ENCODE measurements around the gene P2RX4.
"Not testable (repeated sequence)": the region's sequence is repeated elsewhere in the genome, so short reads cannot be mapped to it uniquely, and the experiment has no call there.

P2RX4 gene

GRCh38 chr12:121196902-121197301 lies 13.0 kb upstream of the P2RX4 start:
- H3K4me3 ChIP-seq, result peak overlapping the region in 2 of 10 experiments; percentile 9 to 31; a peak in 2 of 20 replicates
- peak overlapping the region; percentile 27 to 93 (median 78); a peak in 21 of 22 replicates for H3K4me2 ChIP-seq
- no peaks in the 10 kb centered on the region for H4K20me1 ChIP-seq
- H3K27ac ChIP-seq, result peak overlapping the region in 10 of 11 experiments; percentile 39 to 97 (median 80); a peak in 19 of 22 replicates
- peak overlapping the region in 9 of 11 experiments; percentile 6 to 84 (median 62); a peak in 14 of 22 replicates for H3K9ac ChIP-seq
- TF ChIP-seq Cebpa-rat (IDR thresholded peaks at IDR 0.05), result no peak
- no peaks in the 10 kb centered on the region for H3K36me3 ChIP-seq
- no peaks in the 10 kb centered on the region for H3K9me3 ChIP-seq (replicated peaks in 1 of 11)
- H3K27me3 ChIP-seq, result no peaks in the 10 kb centered on the region
- peaks cover 14 to 70% (median 34%) of the 10 kb centered on the region in 10 experiments; a peak in 19 of 20 replicates for H3K4me1 ChIP-seq

- Histone ChIP-seq H3K36me3 (no peaks in the 10 kb centered on the region), H4K20me1 (no peaks in the 10 kb centered on the region), H3K4me3 (no peak overlapping the region), H3K4me1 (peaks cover 9 to 58% (median 18%) of the 10 kb centered on the region in 10 experiments; a peak in 19 of 20 replicates), H3K4me2 (0 out of 22 replicates have a peak overlapping the region, but pooled peaks of 1 of the 11 experiments have one; percentile 93), H3K9ac (no peak overlapping the region), H3K27me3 (no peaks in the 10 kb centered on the region), H3K27ac (no peak overlapping the region), H3K9me3 (replicated peaks in 1 of 11) (no peaks in the 10 kb centered on the region)
- TF ChIP-seq Cebpa-rat (IDR thresholded peaks at IDR 0.05), result no peak
Observed at GRCh38 chr12:121198949-121199348, 11.0 kb upstream of the P2RX4 start.

- not testable (repeated sequence) for H4K20me1 ChIP-seq; H3K36me3 ChIP-seq; H3K4me3 ChIP-seq; H3K27ac ChIP-seq; H3K9me3 ChIP-seq (replicated peaks in 1 of 11); H3K9ac ChIP-seq; H3K27me3 ChIP-seq; H3K4me2 ChIP-seq
- peaks cover 10 to 55% (median 22%) of the 10 kb centered on the region in 10 experiments; a peak in 19 of 20 replicates for H3K4me1 ChIP-seq
Observed at GRCh38 chr12:121201140-121201539, 8.8 kb upstream of the P2RX4 start.

GRCh38 chr12:121202407-121203355 lies 7.2 kb upstream of the P2RX4 start:
- no peak overlapping the region for H3K4me3 ChIP-seq
- H3K36me3 ChIP-seq, result no peaks in the 10 kb centered on the region
- no peak for TF ChIP-seq Cebpa-rat (IDR thresholded peaks at IDR 0.05)
- no peak overlapping the region; a peak in 1 of 22 replicates for H3K27ac ChIP-seq
- peak overlapping the region in 1 of 11 experiments; percentile 39; a peak in 2 of 22 replicates for H3K4me2 ChIP-seq
- H3K4me1 ChIP-seq, result peaks cover 0 to 41% (median 8%) of the 10 kb centered on the region in 10 experiments; a peak in 12 of 20 replicates
- H3K27me3 ChIP-seq, result no peaks in the 10 kb centered on the region
- no peaks in the 10 kb centered on the region for H3K9me3 ChIP-seq (replicated peaks in 1 of 11)
- H4K20me1 ChIP-seq, result no peaks in the 10 kb centered on the region
- H3K9ac ChIP-seq, result peak overlapping the region in 1 of 11 experiments; percentile 45; a peak in 1 of 22 replicates

- H3K4me1 ChIP-seq, result peaks cover 0 to 41% (median 7%) of the 10 kb centered on the region in 10 experiments; a peak in 10 of 20 replicates
- H3K27ac ChIP-seq, result no peak overlapping the region
- no peak for TF ChIP-seq Cebpa-rat (IDR thresholded peaks at IDR 0.05)
- no peak overlapping the region for H3K4me2 ChIP-seq
- no peaks in the 10 kb centered on the region for H4K20me1 ChIP-seq
- no peak overlapping the region for H3K4me3 ChIP-seq
- H3K9ac ChIP-seq, result no peak overlapping the region
- no peaks in the 10 kb centered on the region for H3K27me3 ChIP-seq
- H3K9me3 ChIP-seq (replicated peaks in 1 of 11), result no peaks in the 10 kb centered on the region
- no peaks in the 10 kb centered on the region for H3K36me3 ChIP-seq
Observed at GRCh38 chr12:121203482-121203881, 6.4 kb upstream of the P2RX4 start.

GRCh38 chr12:121205491-121205890 lies 4.4 kb upstream of the P2RX4 start:
- H3K27me3 ChIP-seq, result no peaks in the 10 kb centered on the region
- TF ChIP-seq Cebpa-rat (IDR thresholded peaks at IDR 0.05), result no peak
- H4K20me1 ChIP-seq, result no peaks in the 10 kb centered on the region
- H3K27ac ChIP-seq, result peak overlapping the region in 1 of 11 experiments; percentile 8; a peak in 1 of 22 replicates
- no peaks in the 10 kb centered on the region for H3K36me3 ChIP-seq
- H3K9me3 ChIP-seq (replicated peaks in 1 of 11), result no peaks in the 10 kb centered on the region
- peak overlapping the region in 4 of 11 experiments; percentile 17 to 67 (median 49); a peak in 8 of 22 replicates for H3K4me2 ChIP-seq
- no peak overlapping the region for H3K9ac ChIP-seq
- H3K4me3 ChIP-seq, result no peak overlapping the region
- peaks cover under 1 to 49% (median 17%) of the 10 kb centered on the region in 10 experiments; a peak in 19 of 20 replicates for H3K4me1 ChIP-seq

- H3K27me3 ChIP-seq; H3K9me3 ChIP-seq (replicated peaks in 1 of 11); H3K4me3 ChIP-seq; H4K20me1 ChIP-seq: not testable (repeated sequence)
- peaks cover 0 to 22% (median 9%) of the 10 kb centered on the region in 11 experiments; a peak in 13 of 22 replicates for H3K36me3 ChIP-seq
- H3K4me1 ChIP-seq, result peaks cover 13 to 64% (median 33%) of the 10 kb centered on the region in 10 experiments
- peak overlapping the region in 3 of 11 experiments; percentile 88 to 97 (median 96); a peak in 7 of 22 replicates for H3K4me2 ChIP-seq
- peak overlapping the region in 3 of 11 experiments; percentile 98 to 99 (median 99); a peak in 4 of 22 replicates for H3K9ac ChIP-seq
- peak overlapping the region in 3 of 11 experiments; percentile 98 to 100 (median 99); a peak in 3 of 22 replicates for H3K27ac ChIP-seq
Observed at GRCh38 chr12:121208571-121208970, 1.4 kb upstream of the P2RX4 start.

GRCh38 chr12:121209221-121209620 lies 708 bp upstream of the P2RX4 start:
- Histone ChIP-seq H3K4me3 (peak overlapping the region; percentile 71 to 90 (median 83); a peak in 19 of 20 replicates), H3K9me3 (replicated peaks in 1 of 11) (no peaks in the 10 kb centered on the region), H3K27me3 (no peaks in the 10 kb centered on the region), H3K4me2 (peak overlapping the region; percentile 75 to 97 (median 88)), H4K20me1 (no peaks in the 10 kb centered on the region), H3K27ac (peak overlapping the region; percentile 85 to 100 (median 91); a peak in 20 of 22 replicates), H3K4me1 (peaks cover 19 to 71% (median 39%) of the 10 kb centered on the region in 10 experiments), H3K9ac (peak overlapping the region; percentile 86 to 99 (median 92); a peak in 20 of 22 replicates), H3K36me3 (peaks cover 0 to 26% (median 13%) of the 10 kb centered on the region in 11 experiments; a peak in 13 of 22 replicates)
- no peak for TF ChIP-seq Cebpa-rat (IDR thresholded peaks at IDR 0.05)

- H3K9ac ChIP-seq, result peak overlapping the region in 4 of 11 experiments; percentile 80 to 99 (median 91); a peak in 7 of 22 replicates
Observed at GRCh38 chr12:121212875-121213274, 2.9 kb downstream of the P2RX4 start.

More at GRCh38 chr12:121212875-121213274, 2.9 kb downstream of the P2RX4 start:
- Histone ChIP-seq H3K36me3 (peaks cover 4 to 47% (median 31%) of the 10 kb centered on the region in 11 experiments; a peak in 20 of 22 replicates), H3K4me3 (peak overlapping the region in 3 of 10 experiments; percentile 32 to 82 (median 47); a peak in 6 of 20 replicates), H3K27ac (peak overlapping the region in 5 of 11 experiments; percentile 81 to 100 (median 96); a peak in 9 of 22 replicates), H3K9me3 (replicated peaks in 1 of 11) (no peaks in the 10 kb centered on the region), H4K20me1 (peaks cover 0 to 28% (median 0%) of the 10 kb centered on the region in 11 experiments; a peak in 3 of 22 replicates), H3K4me2 (peak overlapping the region in 5 of 11 experiments; percentile 4 to 99 (median 96); a peak in 8 of 22 replicates), H3K27me3 (no peaks in the 10 kb centered on the region), H3K4me1 (peaks cover 33 to 86% (median 48%) of the 10 kb centered on the region in 10 experiments)
- no peak for TF ChIP-seq Cebpa-rat (IDR thresholded peaks at IDR 0.05)
